ENCODE data around the gene PSME2. TPM values are rescaled to one million over a fixed set of nuclear protein-coding genes. Genes with fewer than 3 reads are reported as not detected.

PSME2 gene
- total RNA-seq, 1 experiment from 2014 or later: 162 TPM

DNA sequence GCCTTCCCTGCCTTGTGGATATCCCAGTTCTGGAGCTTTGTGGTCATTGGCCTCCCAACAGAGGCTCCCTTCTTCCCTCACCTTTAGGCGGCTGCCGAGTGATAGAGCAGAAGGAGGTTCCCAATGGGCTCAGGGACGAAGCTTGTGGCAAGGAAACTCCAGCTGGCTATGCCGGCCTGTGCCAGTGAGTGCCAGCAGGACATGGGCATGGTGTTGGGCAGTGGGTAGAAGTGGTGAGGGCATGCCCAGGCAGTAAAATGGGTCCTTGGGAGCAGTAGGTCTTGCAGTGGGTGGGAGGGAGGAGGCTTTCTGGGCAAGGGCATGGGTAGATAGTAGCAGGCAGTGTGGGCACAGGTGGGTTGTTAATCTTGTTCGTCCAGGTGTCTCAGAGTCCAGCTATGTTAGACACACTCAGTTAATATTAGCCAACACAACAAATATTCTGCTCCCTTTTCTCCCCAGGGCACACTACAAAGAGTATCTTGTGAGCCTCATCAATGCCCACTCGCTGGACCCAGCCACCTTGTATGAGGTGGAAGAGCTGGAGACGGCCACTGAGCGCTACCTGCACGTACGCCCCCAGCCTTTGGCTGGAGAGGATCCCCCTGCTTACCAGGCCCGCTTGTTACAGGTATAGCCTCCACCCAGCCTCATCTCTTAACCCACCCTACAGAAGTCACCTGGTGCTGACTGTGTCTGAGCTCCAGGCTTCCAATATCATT lies 13.5 kb upstream of the PSME2 start:
- in situ Hi-C loops (cut with HindIII; ENCODE audit: low sequenced_read_pairs): no loop called here
- DNase-seq (ENCODE audit: low spot score): no peak

DNA sequence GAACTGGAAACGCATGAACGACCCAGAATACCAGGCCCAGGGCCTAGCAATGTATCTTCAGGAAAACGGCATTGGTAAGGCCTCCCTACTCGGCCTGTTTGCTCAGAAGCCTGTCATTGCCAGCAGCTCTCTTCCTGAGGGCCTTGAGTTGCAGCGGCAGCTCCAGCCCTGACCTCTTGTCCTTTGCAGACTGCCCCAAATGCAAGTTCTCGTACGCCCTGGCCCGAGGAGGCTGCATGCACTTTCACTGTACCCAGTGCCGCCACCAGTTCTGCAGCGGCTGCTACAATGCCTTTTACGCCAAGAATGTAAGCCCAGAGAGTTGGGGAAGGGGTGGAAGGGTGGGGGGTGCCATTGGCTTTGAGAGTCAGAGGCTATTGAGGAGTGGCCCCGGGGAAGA lies 10.9 kb upstream of the PSME2 start:
- in situ Hi-C loops (cut with HindIII; ENCODE audit: low sequenced_read_pairs): no loop called here
- no peak for DNase-seq (ENCODE audit: low spot score)

DNA sequence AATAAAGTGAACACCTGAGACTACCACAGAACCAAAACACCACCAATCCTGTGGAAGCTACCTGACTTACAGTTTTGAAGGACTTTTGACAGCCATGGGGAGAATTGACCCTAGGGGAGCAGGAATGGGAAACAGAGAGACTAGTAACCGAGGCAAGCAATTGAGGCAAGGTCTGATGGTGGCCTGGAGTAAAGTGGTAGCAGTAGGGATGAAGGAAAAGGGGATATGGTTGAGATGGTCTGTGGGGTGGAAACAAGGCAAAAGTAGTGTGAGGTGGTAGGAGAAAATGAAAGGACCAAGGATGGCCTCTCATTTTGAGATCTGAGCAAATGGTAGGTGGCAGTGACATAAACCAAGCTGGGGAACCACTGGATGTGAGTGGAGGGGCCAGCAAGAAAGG lies 10.4 kb upstream of the PSME2 start:
- in situ Hi-C loops (cut with HindIII; ENCODE audit: low sequenced_read_pairs): no loop called here
- DNase-seq (ENCODE audit: low spot score): no peak

DNA sequence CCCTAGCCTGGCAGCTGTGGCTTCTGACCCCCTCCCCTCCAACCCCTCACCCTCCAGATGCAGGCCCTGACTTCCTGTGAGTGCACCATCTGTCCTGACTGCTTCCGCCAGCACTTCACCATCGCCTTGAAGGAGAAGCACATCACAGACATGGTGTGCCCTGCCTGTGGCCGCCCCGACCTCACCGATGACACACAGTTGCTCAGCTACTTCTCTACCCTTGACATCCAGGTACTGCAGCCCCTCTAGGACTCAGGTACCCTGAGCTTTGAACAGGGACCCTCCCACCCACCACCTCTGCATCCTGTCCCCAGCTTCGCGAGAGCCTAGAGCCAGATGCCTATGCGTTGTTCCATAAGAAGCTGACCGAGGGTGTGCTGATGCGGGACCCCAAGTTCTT lies 8.7 kb upstream of the PSME2 start:
- in situ Hi-C loops (cut with HindIII; ENCODE audit: low sequenced_read_pairs): no loop called here
- no peak for DNase-seq (ENCODE audit: low spot score)

DNA sequence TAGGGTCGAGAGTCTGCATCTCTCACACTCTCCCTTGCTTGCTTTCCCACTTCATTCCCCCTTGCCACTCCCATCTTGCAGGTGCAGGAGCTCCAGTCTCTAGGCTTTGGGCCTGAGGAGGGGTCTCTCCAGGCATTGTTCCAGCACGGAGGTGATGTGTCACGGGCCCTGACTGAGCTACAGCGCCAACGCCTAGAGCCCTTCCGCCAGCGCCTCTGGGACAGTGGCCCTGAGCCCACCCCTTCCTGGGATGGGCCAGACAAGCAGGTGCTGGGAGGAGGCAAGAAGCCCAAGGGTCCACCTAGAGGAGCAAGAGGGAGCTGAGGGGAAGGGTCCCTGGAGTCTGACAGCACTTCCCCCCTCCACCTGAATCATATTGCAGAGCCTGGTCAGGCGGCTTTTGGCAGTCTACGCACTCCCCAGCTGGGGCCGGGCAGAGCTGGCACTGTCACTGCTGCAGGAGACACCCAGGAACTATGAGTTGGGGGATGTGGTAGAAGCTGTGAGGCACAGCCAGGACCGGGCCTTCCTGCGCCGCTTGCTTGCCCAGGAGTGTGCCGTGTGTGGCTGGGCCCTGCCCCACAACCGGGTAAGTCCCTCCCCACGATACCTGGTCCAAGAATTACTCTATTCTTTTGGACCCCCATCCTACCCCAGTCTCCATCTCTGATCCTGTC lies 5.1 kb upstream of the PSME2 start:
- no peak for DNase-seq (ENCODE audit: low spot score)
- in situ Hi-C loops (cut with HindIII; ENCODE audit: low sequenced_read_pairs): no loop called here

DNA sequence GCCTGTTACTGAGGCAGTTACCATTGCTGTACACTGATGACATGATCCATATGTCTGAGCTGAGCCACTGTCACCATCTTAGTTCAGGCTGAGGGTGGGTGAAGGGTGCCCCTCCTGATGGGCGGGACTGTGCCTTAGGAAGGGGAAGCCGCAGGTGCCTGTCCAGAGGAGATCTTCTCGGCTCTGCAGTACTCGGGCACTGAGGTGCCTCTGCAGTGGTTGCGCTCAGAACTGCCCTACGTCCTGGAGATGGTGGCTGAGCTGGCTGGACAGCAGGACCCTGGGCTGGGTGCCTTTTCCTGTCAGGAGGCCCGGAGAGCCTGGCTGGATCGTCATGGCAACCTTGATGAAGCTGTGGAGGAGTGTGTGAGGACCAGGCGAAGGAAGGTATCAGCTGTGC lies 4.6 kb upstream of the PSME2 start:
- in situ Hi-C loops (cut with HindIII; ENCODE audit: low sequenced_read_pairs): no loop called here
- DNase-seq (ENCODE audit: low spot score): no peak

DNA sequence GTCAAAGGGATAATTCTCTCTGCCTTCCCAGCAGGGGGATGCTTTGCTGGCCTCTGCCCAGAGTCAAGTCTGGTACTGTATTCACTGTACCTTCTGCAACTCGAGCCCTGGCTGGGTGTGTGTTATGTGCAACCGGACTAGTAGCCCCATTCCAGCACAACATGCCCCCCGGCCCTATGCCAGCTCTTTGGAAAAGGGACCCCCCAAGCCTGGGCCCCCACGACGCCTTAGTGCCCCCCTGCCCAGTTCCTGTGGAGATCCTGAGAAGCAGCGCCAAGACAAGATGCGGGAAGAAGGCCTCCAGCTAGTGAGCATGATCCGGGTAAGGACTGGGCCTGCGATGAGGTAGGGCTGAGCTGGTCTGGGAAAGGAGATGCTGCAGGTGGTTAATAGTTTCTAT lies 4.2 kb upstream of the PSME2 start:
- in situ Hi-C loops (cut with HindIII; ENCODE audit: low sequenced_read_pairs): no loop called here
- DNase-seq (ENCODE audit: low spot score): no peak

DNA sequence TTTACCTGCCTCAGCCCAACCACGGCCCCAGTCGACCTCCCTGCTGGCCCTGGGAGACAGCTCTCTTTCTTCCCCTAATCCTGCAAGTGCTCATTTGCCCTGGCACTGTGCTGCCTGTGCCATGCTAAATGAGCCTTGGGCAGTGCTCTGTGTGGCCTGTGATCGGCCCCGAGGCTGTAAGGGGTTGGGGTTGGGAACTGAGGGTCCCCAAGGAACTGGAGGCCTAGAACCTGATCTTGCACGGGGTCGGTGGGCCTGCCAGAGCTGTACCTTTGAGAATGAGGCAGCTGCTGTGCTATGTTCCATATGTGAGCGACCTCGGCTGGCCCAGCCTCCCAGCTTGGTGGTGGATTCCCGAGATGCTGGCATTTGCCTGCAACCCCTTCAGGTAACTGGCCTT lies 3.7 kb upstream of the PSME2 start:
- in situ Hi-C loops (cut with HindIII; ENCODE audit: low sequenced_read_pairs): no loop called here
- DNase-seq (ENCODE audit: low spot score): no peak

DNA sequence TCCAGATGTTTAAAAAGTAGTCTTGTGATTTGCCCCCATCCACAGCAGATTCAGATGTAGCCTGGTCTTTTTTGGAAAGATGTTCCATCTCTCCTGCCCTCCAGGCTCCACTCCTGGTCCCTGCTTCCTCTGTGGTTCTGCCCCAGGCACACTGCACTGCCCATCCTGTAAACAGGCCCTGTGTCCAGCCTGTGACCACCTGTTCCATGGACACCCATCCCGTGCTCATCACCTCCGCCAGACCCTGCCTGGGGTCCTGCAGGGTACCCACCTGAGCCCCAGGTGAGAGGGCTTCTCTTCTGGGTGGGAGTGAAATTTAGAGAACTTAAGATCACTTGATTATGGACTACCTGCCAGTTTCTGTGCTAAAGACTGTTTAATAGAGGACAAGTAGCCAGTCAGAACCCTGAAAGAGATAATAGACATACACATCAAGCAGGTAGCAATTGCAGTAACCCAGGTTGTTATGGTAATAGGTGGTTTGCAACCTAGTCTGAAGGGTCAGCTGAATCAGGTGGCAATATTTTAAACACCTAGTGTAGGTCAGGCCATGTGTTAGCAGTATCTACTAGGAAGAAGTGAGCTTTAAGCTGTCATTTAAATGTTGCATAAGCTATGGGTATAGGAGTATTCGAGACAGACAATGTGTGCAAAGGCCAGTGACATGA lies 3.0 kb upstream of the PSME2 start:
- in situ Hi-C loops (cut with HindIII; ENCODE audit: low sequenced_read_pairs): no loop called here
- DNase-seq (ENCODE audit: low spot score): no peak

DNA sequence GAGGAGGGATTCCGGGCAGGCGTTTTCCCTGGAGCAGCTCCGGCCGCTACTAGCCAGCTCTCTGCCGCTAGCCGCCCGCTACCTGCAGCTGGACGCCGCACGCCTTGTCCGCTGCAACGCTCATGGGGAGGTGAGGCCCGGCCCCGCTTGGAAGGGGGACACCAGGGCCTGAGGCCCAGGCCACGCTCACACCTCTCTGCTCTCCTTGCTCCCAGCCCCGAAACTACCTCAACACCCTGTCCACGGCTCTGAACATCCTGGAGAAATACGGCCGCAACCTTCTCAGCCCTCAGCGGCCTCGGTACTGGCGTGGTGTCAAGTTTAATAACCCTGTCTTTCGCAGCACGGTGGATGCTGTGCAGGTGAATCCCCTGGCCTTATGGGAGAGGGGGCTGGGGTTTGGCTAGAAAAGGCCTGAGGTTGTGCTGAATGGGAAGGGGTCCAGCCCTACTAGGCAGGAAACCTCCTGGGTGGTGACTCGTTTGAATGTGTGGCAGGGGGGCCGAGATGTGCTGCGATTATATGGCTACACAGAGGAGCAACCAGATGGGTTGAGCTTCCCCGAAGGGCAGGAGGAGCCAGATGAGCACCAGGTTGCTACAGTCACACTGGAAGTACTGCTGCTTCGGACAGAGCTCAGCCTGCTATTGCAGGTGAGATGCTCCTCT lies 1.5 kb upstream of the PSME2 start:
- no peak for DNase-seq (ENCODE audit: low spot score)
- in situ Hi-C loops (cut with HindIII; ENCODE audit: low sequenced_read_pairs): no loop called here

DNA sequence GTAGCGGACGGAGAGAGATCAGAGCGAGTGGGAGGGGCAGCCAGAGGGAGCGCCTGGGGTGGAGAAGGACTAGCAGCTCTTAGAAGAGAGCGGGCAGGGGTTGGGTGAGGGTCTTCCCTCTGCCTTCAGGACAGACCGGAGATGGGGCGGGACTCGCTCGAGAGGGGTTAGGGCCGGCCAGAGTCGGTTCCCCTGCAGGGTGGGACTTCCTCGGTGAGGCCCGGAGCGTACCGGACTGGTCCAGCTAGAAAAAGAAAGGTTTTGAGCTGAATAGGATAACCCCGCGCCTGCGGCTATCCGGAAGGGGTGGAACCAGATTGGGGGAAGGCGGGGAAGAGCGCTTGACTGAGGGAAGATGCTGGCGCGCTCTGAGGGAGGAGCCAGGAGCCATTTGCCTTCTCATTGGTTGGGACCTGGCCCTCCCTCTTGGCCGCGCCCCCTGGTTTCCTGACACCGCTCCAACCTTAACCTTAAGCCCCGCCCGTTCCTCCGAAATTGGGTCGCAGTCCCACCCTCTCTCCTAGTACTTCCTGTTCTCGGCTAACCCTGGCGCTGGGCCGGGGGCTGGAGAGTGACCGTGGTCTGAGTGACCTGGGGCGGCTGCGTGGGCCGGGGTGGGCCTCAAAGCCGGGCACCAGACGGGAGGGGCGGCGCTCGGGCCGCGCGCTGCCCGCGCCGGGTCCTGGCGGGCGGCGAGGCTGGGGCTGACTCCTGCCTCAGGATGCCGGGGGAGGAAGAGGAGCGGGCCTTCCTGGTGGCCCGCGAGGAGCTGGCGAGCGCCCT lies 759 bp upstream of the PSME2 start, which contains the start of gene RNF31:
Gene RNF31, plus strand, starts transcription at position 521 of the 783 bp plus-strand sequence. Its CDS starts 201 bp downstream, at position 722.
- in situ Hi-C loops (cut with HindIII; ENCODE audit: low sequenced_read_pairs): no loop called here
- peak; percentile 100 for DNase-seq (ENCODE audit: low spot score)

DNA sequence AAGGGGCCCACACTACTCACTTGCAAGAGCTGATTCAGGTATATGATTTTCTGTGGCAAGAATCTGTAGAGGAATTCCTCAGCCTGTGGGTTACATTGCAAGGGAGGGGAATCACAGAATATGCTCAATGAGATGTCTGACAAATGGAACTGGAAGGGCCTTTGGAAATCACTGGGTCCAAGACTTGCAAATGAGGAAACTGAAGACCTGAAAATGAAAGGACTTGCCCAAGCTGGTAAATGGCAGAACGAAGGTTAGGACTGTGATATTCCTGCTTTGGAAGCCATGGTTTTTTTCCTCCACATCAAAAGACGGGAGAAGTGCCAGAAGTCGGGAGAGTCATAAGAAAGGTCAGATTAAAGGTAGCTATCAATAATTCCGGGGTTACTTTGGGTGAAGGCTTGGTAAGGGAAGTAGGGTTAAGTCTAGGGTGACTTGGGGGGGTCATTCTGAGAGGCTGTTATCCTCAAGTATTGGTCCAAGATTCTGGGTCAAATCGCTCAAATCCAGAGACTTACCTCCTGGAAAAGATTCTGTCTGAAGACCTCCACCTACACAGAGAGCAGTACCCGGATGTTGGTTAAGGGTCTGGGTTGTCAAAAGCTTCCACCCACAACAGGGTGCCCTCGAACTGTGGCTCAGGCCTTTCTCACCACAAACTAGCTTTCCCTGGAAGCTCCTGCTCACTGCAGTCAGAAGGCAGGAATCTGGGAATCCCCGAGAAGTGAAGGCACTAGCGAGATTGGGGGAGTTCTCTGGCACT lies 539 bp downstream of the PSME2 start:
- DNase-seq (ENCODE audit: low spot score): no peak
- in situ Hi-C loops (cut with HindIII; ENCODE audit: low sequenced_read_pairs): no loop called here

DNA sequence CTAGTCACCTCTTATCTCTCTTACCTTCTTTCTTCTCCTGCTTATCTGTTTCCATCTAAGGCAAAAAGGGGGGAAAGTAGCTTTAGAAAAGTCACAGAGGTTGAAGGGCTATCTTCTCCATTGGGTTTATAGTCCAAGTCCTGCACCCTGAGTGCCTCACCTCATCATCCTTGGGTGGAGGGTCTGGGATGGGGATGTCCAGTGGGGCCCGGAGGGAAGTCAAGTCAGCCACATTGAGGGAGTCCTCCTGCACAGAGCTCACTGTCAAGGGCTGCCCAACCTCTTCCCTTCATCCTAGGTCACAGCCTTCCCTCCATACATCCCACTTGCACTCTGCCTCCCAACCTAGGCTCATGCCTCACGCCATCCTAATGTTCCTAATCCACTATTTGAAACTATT lies 1.2 kb downstream of the PSME2 start:
- no peak for DNase-seq (ENCODE audit: low spot score)
- in situ Hi-C loops (cut with HindIII; ENCODE audit: low sequenced_read_pairs): no loop called here

DNA sequence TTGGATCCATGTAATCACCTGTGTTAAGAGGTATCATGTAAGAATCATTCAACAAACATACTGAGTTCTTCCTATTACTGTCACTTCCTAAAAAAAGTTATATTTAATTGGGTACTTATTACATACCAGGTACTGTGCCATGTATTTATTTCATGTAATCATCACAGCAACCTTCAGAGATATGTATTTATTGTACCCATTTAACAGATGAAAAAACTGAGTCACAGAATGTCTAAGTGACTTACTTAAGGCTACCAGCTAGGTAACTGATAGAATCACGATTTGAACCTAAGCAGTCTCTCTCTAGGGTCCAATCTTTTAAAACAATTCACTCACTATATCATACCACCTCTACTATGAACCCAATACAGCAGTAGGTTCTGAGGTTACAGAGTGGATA lies 2.0 kb downstream of the PSME2 start:
- in situ Hi-C loops (cut with HindIII; ENCODE audit: low sequenced_read_pairs): no loop called here
- DNase-seq (ENCODE audit: low spot score): no peak

DNA sequence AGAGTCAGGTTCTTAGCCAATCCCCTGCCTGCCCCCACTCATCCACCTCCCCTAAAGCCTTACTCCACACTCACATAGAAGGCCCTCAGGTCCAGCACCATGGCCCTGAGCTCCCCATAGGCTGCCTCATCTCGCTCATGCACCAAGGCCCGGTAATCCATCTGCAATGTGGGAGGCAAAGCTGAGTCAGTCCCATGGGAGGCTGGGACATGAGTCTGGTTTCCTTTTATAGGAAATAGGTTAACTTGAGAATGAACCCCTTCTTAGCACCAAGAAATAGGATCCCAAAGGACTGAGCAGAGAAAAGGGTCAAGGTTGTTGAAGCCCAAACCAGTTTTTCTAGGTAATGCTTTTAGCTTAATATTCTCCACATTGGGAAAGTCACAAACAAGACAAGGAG lies 2.9 kb downstream of the PSME2 start:
- DNase-seq (ENCODE audit: low spot score): no peak
- in situ Hi-C loops (cut with HindIII; ENCODE audit: low sequenced_read_pairs): no loop called here

DNA sequence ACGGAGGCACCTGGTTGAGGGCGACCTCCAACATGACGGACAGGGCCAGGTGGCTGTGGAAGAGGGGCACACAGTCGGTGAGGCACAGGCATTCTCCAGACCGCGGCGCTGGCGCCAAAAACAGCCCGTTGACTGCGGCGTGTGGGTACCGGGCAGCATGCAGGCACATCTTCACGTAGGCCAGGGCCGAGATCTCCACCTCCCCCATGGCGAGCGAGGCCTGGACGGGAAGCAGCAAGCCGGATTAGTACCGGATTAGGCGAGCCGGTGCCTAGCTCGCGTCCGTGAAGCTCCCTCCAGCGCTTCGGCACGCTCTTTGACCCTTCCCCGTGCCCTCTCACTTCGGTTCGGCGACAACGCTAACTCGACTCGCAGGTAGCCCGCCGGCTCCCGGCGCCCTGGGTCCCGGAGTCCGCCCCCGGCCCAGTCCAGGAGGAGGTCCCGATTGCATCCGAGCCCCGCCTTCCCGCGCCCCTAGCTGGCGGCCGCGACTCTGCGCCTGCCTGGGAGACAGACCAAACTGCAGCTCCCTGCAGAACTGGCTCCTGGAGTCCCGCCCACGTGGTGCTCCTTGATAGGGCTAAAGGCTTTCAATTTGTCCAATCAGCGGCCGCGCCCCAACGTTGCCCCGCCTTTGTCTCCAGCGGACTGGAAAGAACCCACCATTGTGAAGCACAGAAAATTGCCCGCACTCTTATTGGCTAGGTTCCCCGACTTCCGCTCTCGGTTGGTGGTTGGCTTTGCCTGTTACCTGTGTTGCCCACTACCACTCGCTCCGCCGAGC lies 5.1 kb downstream of the PSME2 start, which contains the start of gene EMC9:
Gene EMC9, minus strand, starts transcription at position 495 of the 784 bp plus-strand sequence. Its CDS starts 287 bp downstream, at position 208.
- peak; percentile 100 for DNase-seq (ENCODE audit: low spot score)
- in situ Hi-C loops (cut with HindIII; ENCODE audit: low sequenced_read_pairs): no loop called here

DNA sequence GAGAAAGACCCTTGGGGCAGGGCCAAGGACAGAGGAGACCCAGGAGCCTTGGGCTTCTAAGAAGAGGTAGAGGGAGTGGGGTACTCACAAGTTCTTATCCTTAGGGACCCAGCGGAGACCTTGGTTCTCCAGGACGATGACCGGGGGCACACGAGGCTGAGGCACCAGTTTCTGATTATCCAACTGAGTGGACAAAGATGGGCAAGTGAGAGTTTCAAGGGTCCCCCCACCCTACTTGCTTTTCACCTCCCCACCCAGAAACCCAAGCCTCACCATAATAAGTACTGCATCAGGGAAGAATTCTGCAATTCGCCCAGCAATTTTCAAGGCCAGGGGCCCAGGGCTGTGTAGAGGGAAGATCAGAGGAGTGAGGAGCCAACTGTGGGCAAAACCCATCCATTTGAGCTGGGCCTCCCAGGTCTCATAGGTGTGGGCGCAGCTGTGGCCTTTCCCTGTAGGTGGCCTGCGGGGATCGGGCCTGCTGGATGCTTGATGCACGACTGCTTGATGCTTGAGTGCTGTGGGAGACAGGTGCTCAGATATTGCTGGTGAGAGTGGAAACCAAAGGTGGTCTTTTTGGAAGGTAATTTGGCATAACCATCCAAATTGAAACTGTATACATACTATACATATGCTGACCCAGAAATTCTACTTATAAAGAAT lies 7.0 kb downstream of the PSME2 start:
- in situ Hi-C loops (cut with HindIII; ENCODE audit: low sequenced_read_pairs): no loop called here
- DNase-seq (ENCODE audit: low spot score): no peak
